ENCODE data around the gene C1orf167.

DNA sequence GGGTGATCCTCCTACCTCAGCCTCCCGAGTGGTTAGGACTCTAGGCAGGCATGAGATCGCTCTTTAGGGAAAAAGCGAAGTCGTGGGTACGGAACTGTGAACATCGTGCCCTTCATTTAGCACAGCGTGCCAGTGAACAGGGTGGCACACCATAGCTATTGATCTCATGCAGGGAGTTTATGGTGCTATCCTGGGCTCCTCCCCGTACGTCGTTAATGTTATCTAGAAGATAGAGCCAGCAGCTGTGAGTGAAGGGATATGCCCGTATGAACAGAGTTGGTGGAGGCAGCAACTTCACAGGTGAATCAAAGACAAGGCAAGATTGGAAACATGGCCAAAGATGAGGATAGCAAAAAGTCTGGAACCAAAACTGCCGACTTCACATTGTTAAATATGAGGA, 55.2 kb downstream of the C1orf167 start:
- no peak for TF ChIP-seq ZNF274 (IDR thresholded peaks at IDR 0.05; ENCODE audit: low read depth, low read length)
- TF ChIP-seq YY1 (IDR thresholded peaks at IDR 0.05; ENCODE audit: insufficient read depth, insufficient read length), result no peak
- no peak for TF ChIP-seq SUZ12 (IDR thresholded peaks at IDR 0.05; ENCODE audit: extremely low read depth, insufficient read depth, insufficient read length)

Data from NT2/D1 (cell line).